CD14-positive monocyte (primary cell): ENCODE results near the gene MCC. TPM values are rescaled to one million over a fixed set of nuclear protein-coding genes. Genes with fewer than 3 reads are reported as not detected.

Experiments
- DNase-seq, 3 donors: peaks; one replicate each; pipeline ENCODE4 v3.0.0-alpha.2; 2011 to 2022
- H2AFZ ChIP-seq: 2 replicates; pipeline ENCODE4 v1.6.0; 2012; ENCODE audit warnings: mild to moderate bottlenecking, low read depth, low read length, inconsistent platforms; ENCODE audit not compliant: insufficient read depth, poor library complexity, severe bottlenecking
- H3K27ac ChIP-seq, 2 donors: 1 replicate in 1 of 2; 2 replicates in 1 of 2; pipeline ENCODE4 v1.5.1; 2012 to 2013; ENCODE audit warnings: low read length in 2 of 2, control low read depth in 1 of 2, inconsistent platforms in 1 of 2, low read depth in 1 of 2, mild to moderate bottlenecking in 1 of 2
- H3K27me3 ChIP-seq, 2 donors: one replicate each; pipeline versions ENCODE4 v1.6.0 to v1.6.1; 2011 to 2013; ENCODE audit warnings: low read length in 2 of 2; ENCODE audit not compliant: control insufficient read depth in 2 of 2, insufficient read depth in 2 of 2
- H3K36me3 ChIP-seq, 2 donors: replicated peaks in 1 of 2; 1 replicate in 1 of 2; 2 replicates in 1 of 2; pipeline versions ENCODE4 v1.5.1 to v1.6.1; 2012 to 2013; ENCODE audit warnings: low read length in 2 of 2, control low read depth in 1 of 2, inconsistent platforms in 1 of 2, mild to moderate bottlenecking in 1 of 2; ENCODE audit not compliant: insufficient read depth in 2 of 2, control insufficient read depth in 1 of 2
- H3K4me1 ChIP-seq, 2 donors: 1 replicate in 1 of 2; 2 replicates in 1 of 2; pipeline versions ENCODE4 v1.5.1 to v1.6.1; 2012 to 2013; ENCODE audit warnings: low read length in 2 of 2, control low read depth in 1 of 2, inconsistent platforms in 1 of 2, mild to moderate bottlenecking in 1 of 2, moderate library complexity in 1 of 2; ENCODE audit not compliant: insufficient read depth in 2 of 2, control insufficient read depth in 1 of 2
- H3K4me2 ChIP-seq: replicated peaks from 2 replicates; pipeline ENCODE3; 2012; ENCODE audit warnings: low read length, moderate library complexity, mild to moderate bottlenecking; ENCODE audit not compliant: poor library complexity, severe bottlenecking; ENCODE audit errors: extremely low read depth
- H3K4me3 ChIP-seq, 3 experiments: fragments of 200-600 bp in 1 of 3; sonication (generic) in 1 of 3; replicated peaks in 1 of 3; 1 replicate in 2 of 3; 2 replicates in 1 of 3; pipeline ENCODE4 v1.5.1; 2011 to 2013; ENCODE audit warnings: low read length in 3 of 3, mild to moderate bottlenecking in 3 of 3, control low read depth in 2 of 3, low read depth in 2 of 3, inconsistent platforms in 1 of 3, moderate library complexity in 1 of 3
- H3K79me2 ChIP-seq: 2 replicates; pipeline ENCODE4 v1.6.0; 2012; ENCODE audit warnings: mild to moderate bottlenecking, control low read depth, inconsistent platforms, low read length, moderate library complexity; ENCODE audit not compliant: insufficient read depth
- H3K9ac ChIP-seq: 2 replicates; pipeline ENCODE4 v1.6.0; 2017; ENCODE audit warnings: low read length, mild to moderate bottlenecking; ENCODE audit not compliant: insufficient read depth, poor library complexity, severe bottlenecking
- H3K9me3 ChIP-seq, 2 donors: replicated peaks in 1 of 2; 1 replicate in 1 of 2; 2 replicates in 1 of 2; pipeline versions ENCODE4 v1.5.1 to v1.6.1; 2012 to 2013; ENCODE audit warnings: low read length in 2 of 2, control low read depth in 1 of 2; ENCODE audit not compliant: control insufficient read depth in 1 of 2, insufficient read depth in 1 of 2
- H4K20me1 ChIP-seq: 2 replicates; pipeline ENCODE4 v1.6.0; 2012; ENCODE audit warnings: mild to moderate bottlenecking, low read length, control low read depth, moderate library complexity; ENCODE audit not compliant: insufficient read depth
- H3K27ac Mint-ChIP-seq, 7 donors: one replicate each; pipeline ENCODE4 v1.8.0; 2020; ENCODE audit warnings: mild to moderate bottlenecking in 7 of 7, mixed read lengths in 7 of 7, moderate library complexity in 6 of 7, inconsistent platforms in 2 of 7
- H3K27me3 Mint-ChIP-seq, 3 donors: one replicate each; pipeline ENCODE4 v1.8.0; 2021 to 2022; ENCODE audit warnings: low read depth in 3 of 3, mild to moderate bottlenecking in 3 of 3, mixed read lengths in 3 of 3, moderate library complexity in 3 of 3, inconsistent platforms in 1 of 3
- H3K36me3 Mint-ChIP-seq, 2 donors: one replicate each; pipeline ENCODE4 v1.8.0; 2020; ENCODE audit warnings: mixed read lengths in 2 of 2, inconsistent platforms in 1 of 2, mild to moderate bottlenecking in 1 of 2
- H3K4me1 Mint-ChIP-seq: one replicate; pipeline ENCODE4 v1.8.0; 2020; ENCODE audit warnings: mild to moderate bottlenecking, mixed read lengths
- H3K4me3 Mint-ChIP-seq, 2 donors: one replicate each; pipeline ENCODE4 v1.8.0; 2020; ENCODE audit warnings: mild to moderate bottlenecking in 2 of 2, mixed read lengths in 2 of 2, moderate library complexity in 1 of 2
- H3K9me3 Mint-ChIP-seq, 7 donors: one replicate each; pipeline ENCODE4 v1.8.0; 2020 to 2022; ENCODE audit warnings: mixed read lengths in 7 of 7, mild to moderate bottlenecking in 6 of 7, moderate library complexity in 6 of 7, inconsistent platforms in 2 of 7
- WGBS: methylation state at CpG from one replicate; pipeline ENCODE4 v1.1.5; 2013; ENCODE audit warnings: missing lambda C conversion rate; ENCODE audit not compliant: insufficient coverage; 5-methylcytosine and 5-hydroxymethylcytosine counted together
- intact Hi-C, 2 donors: fragments of 100-400 bp; cut with micrococcal nuclease; formaldehyde crosslinking; loops; one replicate each; pipeline versions ENCODE4 v1.15.0 to v1.15.1; 2023
- polyA plus RNA-seq, 3 donors: library from polyadenylated mRNA; depleted of rRNA in 1 of 3; unstranded in 2 of 3; stranded (reverse) in 1 of 3; fragments of 300-500 nt in 2 of 3; fragments of >200 nt in 1 of 3; fragmentation: Illumina TruSeq in 2 of 3; gene quantifications; 1 replicate in 2 of 3; 2 replicates in 1 of 3; pipeline ENCODE4 v1.2.3, GENCODE V29; 2012 to 2021
- TF ChIP-seq, protein P1 (sequence below): fragments of 200-600 bp; IDR thresholded peaks from one replicate; pipeline ENCODE4 v1.8.0; 2022; ENCODE audit warnings: antibody characterized with exemption, mild to moderate bottlenecking

Gene MCC
- polyA plus RNA-seq, 3 donors: 0.09 TPM; not detected in 2

DNA sequence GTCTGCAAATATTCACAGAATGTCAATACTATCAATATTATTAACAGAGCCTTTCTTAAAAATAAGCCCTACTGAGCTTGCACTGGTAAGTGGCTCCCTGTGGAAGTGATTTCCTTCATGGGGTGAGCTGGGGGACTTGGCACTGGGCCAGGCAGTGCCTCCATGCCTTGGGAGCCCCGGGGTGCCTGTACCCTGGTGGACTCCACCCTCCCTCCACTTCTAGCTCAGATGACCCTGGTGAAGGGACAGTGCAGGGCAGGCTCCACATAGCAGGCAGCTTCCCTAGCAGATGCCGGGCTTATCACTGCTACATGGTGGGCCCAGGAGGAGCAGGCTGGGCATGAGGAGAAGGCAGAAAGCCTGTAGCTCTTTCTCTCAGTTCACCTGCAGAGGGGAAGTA lies 392.4 kb downstream of the MCC start:
- intact Hi-C loops: no loop called here
- Histone ChIP-seq H3K4me3 (no peak overlapping the region), H3K9ac (no peak overlapping the region), H4K20me1 (no peaks in the 10 kb centered on the region), H3K36me3 (no peaks in the 10 kb centered on the region), H3K79me2 (no peaks in the 10 kb centered on the region), H3K9me3 (no peaks in the 10 kb centered on the region), H2AFZ (no peak overlapping the region), H3K4me2 (no peak overlapping the region), H3K27ac (no peak overlapping the region), H3K4me1 (no peaks in the 10 kb centered on the region), H3K27me3 (no peaks in the 10 kb centered on the region)
- WGBS: 94% methylated on average over 2 of the region's 2 CpGs
- no peaks in the 10 kb centered on the region for H3K9me3 Mint-ChIP-seq
- no peaks in the 10 kb centered on the region for H3K4me1 Mint-ChIP-seq
- no peak for DNase-seq
- no peak overlapping the region for H3K27ac Mint-ChIP-seq
- H3K36me3 Mint-ChIP-seq: no peaks in the 10 kb centered on the region
- H3K27me3 Mint-ChIP-seq: peaks cover 2 to 8% (median 5%) of the 10 kb centered on the region in 3 donors
- no peak overlapping the region for H3K4me3 Mint-ChIP-seq
- TF ChIP-seq, protein P1, sequence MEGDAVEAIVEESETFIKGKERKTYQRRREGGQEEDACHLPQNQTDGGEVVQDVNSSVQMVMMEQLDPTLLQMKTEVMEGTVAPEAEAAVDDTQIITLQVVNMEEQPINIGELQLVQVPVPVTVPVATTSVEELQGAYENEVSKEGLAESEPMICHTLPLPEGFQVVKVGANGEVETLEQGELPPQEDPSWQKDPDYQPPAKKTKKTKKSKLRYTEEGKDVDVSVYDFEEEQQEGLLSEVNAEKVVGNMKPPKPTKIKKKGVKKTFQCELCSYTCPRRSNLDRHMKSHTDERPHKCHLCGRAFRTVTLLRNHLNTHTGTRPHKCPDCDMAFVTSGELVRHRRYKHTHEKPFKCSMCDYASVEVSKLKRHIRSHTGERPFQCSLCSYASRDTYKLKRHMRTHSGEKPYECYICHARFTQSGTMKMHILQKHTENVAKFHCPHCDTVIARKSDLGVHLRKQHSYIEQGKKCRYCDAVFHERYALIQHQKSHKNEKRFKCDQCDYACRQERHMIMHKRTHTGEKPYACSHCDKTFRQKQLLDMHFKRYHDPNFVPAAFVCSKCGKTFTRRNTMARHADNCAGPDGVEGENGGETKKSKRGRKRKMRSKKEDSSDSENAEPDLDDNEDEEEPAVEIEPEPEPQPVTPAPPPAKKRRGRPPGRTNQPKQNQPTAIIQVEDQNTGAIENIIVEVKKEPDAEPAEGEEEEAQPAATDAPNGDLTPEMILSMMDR: no peak

DNA sequence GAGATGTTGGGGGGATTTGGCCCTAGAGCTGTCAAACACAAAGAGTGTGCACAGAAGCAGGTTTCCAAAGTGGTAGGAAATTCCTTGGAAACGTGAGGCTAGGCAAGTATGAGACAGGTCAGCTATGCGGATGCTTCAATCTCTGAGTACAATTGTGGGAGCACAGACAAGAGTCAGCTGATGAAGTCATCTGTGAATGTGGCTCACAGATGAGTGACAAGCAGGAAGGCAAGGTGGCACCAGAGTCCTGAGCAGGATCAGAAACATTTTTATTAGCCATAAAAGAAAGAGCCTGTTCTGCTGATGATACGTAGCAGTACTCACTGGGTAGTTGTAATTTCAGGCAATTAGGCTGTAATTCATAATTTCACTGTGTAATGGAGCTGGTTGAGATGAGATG lies 394.7 kb downstream of the MCC start:
- WGBS: 94% methylated on average over 2 of the region's 3 CpGs

More for the DNA sequence above, 394.7 kb downstream of the MCC start:
- Mint-ChIP-seq H3K4me1 (no peaks in the 10 kb centered on the region), H3K27me3 (peaks cover 2 to 11% (median 8%) of the 10 kb centered on the region in 3 donors), H3K36me3 (no peaks in the 10 kb centered on the region), H3K27ac (no peak overlapping the region), H3K9me3 (no peaks in the 10 kb centered on the region), H3K4me3 (peak overlapping the region in 1 of 2 donors; percentile 9)
- no peak for DNase-seq
- Histone ChIP-seq H4K20me1 (no peaks in the 10 kb centered on the region), H2AFZ (no peak overlapping the region), H3K36me3 (no peaks in the 10 kb centered on the region), H3K4me2 (no peak overlapping the region), H3K4me3 (no peak overlapping the region), H3K9me3 (no peaks in the 10 kb centered on the region), H3K27me3 (no peaks in the 10 kb centered on the region), H3K9ac (no peak overlapping the region), H3K4me1 (no peaks in the 10 kb centered on the region), H3K79me2 (no peaks in the 10 kb centered on the region), H3K27ac (no peak overlapping the region)
- TF ChIP-seq, protein P1: no peak
- intact Hi-C loops: no loop called here
